HEK293 (cell line): ENCODE measurements around the gene DNAH11.

Source experiments
- CTCF ChIA-PET: fragments of 350-600 bp; formaldehyde crosslinking; extraction: SDS; loops from one replicate; lab custom pipeline; 2021; ENCODE audit warnings: antibody characterized with exemption; lab: Yijun Ruan, JAX
- POLR2A ChIA-PET: fragments of 300-600 bp; formaldehyde crosslinking; extraction: SDS; loops from one replicate; lab custom pipeline; 2020; ENCODE audit warnings: antibody characterized with exemption, inconsistent platforms; lab: Yijun Ruan, JAX
- H3K27ac ChIP-seq: fragments of 200-500 bp; sonication (Bioruptor generic); 2 replicates; pipeline ENCODE4 v1.5.1; 2014; ENCODE audit warnings: low read depth, low read length, control low read depth, inconsistent platforms; ENCODE audit errors: extremely low read depth
- H3K36me3 ChIP-seq, 2 experiments: fragments of 200-500 bp in 1 of 2; sonication (Bioruptor generic) in 1 of 2; 1 replicate in 1 of 2; 2 replicates in 1 of 2; pipeline ENCODE4 v1.5.1; 2014 to 2017; ENCODE audit warnings: inconsistent platforms in 2 of 2, low read length in 2 of 2; ENCODE audit not compliant: control insufficient read depth in 2 of 2, insufficient read depth in 1 of 2
- H3K4me1 ChIP-seq: fragments of 200-500 bp; sonication (Bioruptor generic); 2 replicates; pipeline ENCODE4 v1.5.1; 2014; ENCODE audit warnings: mild to moderate bottlenecking, low read length, inconsistent platforms; ENCODE audit not compliant: control insufficient read depth, insufficient read depth
- H3K4me3 ChIP-seq: 2 replicates; pipeline ENCODE4 v1.5.1; 2011; ENCODE audit warnings: low read depth, mild to moderate bottlenecking, control low read depth, low read length, moderate library complexity
- H3K9me3 ChIP-seq: fragments of 200-500 bp; sonication (Bioruptor generic); 2 replicates; pipeline ENCODE4 v1.5.1; 2014; ENCODE audit warnings: low read depth, low read length, inconsistent platforms; ENCODE audit not compliant: control insufficient read depth, insufficient read depth
- FEZF1 ChIP-seq: fragments of 450-650 bp; formaldehyde crosslinking; IDR thresholded peaks from 2 replicates; pipeline ENCODE4 v1.5.1; 2016; ENCODE audit warnings: missing biosample characterization, missing genetic modification characterization
- GFI1B ChIP-seq: fragments of 450-650 bp; formaldehyde crosslinking; IDR thresholded peaks from 2 replicates; pipeline ENCODE4 v1.5.1; 2016; ENCODE audit warnings: missing biosample characterization, missing genetic modification characterization
- IKZF3 ChIP-seq: fragments of 450-650 bp; IDR thresholded peaks from 2 replicates; pipeline ENCODE4 v1.5.0; 2018; ENCODE audit warnings: missing biosample characterization, mild to moderate bottlenecking, missing genetic modification characterization, moderate library complexity
- KLF1 ChIP-seq: fragments of 450-650 bp; formaldehyde crosslinking; IDR thresholded peaks from 2 replicates; pipeline ENCODE4 v1.5.1; 2016; ENCODE audit warnings: missing biosample characterization, missing genetic modification characterization
- KLF8 ChIP-seq: fragments of 450-650 bp; formaldehyde crosslinking; IDR thresholded peaks from 2 replicates; pipeline ENCODE4 v1.5.1; 2016; ENCODE audit warnings: missing biosample characterization, missing genetic modification characterization
- ZBTB17 ChIP-seq: fragments of 450-650 bp; formaldehyde crosslinking; IDR thresholded peaks from 2 replicates; pipeline ENCODE4 v1.5.1; 2016; ENCODE audit warnings: missing biosample characterization, missing genetic modification characterization
- ZBTB20 ChIP-seq: fragments of 450-650 bp; formaldehyde crosslinking; IDR thresholded peaks from 2 replicates; pipeline ENCODE4 v1.5.1; 2016; ENCODE audit warnings: missing biosample characterization, missing genetic modification characterization
- ZNF112 ChIP-seq: fragments of 450-650 bp; formaldehyde crosslinking; IDR thresholded peaks from 2 replicates; pipeline ENCODE4 v1.5.0; 2017; ENCODE audit warnings: missing biosample characterization, missing genetic modification characterization
- ZNF132 ChIP-seq: fragments of 450-650 bp; formaldehyde crosslinking; IDR thresholded peaks from 2 replicates; pipeline ENCODE4 v1.5.1; 2017; ENCODE audit warnings: missing biosample characterization, missing genetic modification characterization, borderline replicate concordance
- ZNF138 ChIP-seq: fragments of 450-650 bp; formaldehyde crosslinking; IDR thresholded peaks from 2 replicates; pipeline ENCODE4 v1.5.1; 2016; ENCODE audit warnings: missing biosample characterization, missing genetic modification characterization, borderline replicate concordance
- ZNF16 ChIP-seq: fragments of 450-650 bp; formaldehyde crosslinking; IDR thresholded peaks from 2 replicates; pipeline ENCODE4 v1.5.1; 2016; ENCODE audit warnings: low read depth, missing biosample characterization, missing genetic modification characterization
- ZNF610 ChIP-seq: fragments of 450-650 bp; formaldehyde crosslinking; IDR thresholded peaks from 2 replicates; pipeline ENCODE4 v1.5.1; 2016; ENCODE audit warnings: missing biosample characterization, missing genetic modification characterization, borderline replicate concordance
- ZNF843 ChIP-seq: fragments of 450-650 bp; formaldehyde crosslinking; IDR thresholded peaks from 2 replicates; pipeline ENCODE4 v1.5.1; 2016; ENCODE audit warnings: missing biosample characterization, missing genetic modification characterization
- ZXDB ChIP-seq: fragments of 450-650 bp; formaldehyde crosslinking; IDR thresholded peaks from 2 replicates; pipeline ENCODE4 v1.5.1; 2016; ENCODE audit warnings: missing biosample characterization, missing genetic modification characterization
- TF ChIP-seq, protein P1 (sequence below): fragments of 450-650 bp; formaldehyde crosslinking; IDR thresholded peaks from 2 replicates; pipeline ENCODE4 v1.5.1; 2017; ENCODE audit warnings: missing biosample characterization, missing genetic modification characterization
- TF ChIP-seq, protein P2 (sequence below): fragments of 450-650 bp; formaldehyde crosslinking; IDR thresholded peaks from 2 replicates; pipeline ENCODE4 v1.5.1; 2016; ENCODE audit warnings: missing biosample characterization, missing genetic modification characterization, borderline replicate concordance
- TF ChIP-seq, protein P3 (sequence below): fragments of 450-650 bp; formaldehyde crosslinking; IDR thresholded peaks from 2 replicates; pipeline ENCODE4 v1.5.1; 2017; ENCODE audit warnings: missing biosample characterization, missing genetic modification characterization
- TF ChIP-seq, protein P4 (sequence below): fragments of 450-650 bp; formaldehyde crosslinking; IDR thresholded peaks from 2 replicates; pipeline ENCODE4 v1.5.1; 2016; ENCODE audit warnings: missing biosample characterization, missing genetic modification characterization
- TF ChIP-seq, protein P5 (sequence below): fragments of 450-650 bp; formaldehyde crosslinking; IDR thresholded peaks from 2 replicates; pipeline ENCODE4 v1.5.1; 2017; ENCODE audit warnings: missing biosample characterization, missing genetic modification characterization
- TF ChIP-seq, protein P6 (sequence below): fragments of 450-650 bp; formaldehyde crosslinking; IDR thresholded peaks from 2 replicates; pipeline ENCODE4 v1.5.1; 2017; ENCODE audit warnings: missing biosample characterization, missing genetic modification characterization

Gene DNAH11

DNA sequence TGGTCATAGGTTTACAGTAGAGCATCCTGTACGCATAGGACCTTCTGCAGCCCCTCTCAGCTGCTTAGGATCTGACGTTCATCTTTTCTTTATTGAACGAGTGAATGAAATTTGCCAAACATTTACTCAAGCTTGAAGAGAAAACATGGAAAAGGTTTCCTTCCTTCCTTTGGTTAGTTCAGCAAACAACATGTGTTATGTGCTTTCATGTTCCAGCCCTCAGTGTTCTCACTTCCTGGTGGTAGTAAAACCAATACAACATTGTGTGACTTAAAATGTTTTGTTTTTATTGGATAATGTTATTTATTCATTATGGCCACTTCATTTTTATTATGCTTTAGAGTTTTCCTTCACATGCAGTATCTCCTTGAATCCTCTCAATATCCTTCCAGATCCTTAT is 404.2 kb downstream of the DNAH11 start:
- TF ChIP-seq IKZF3 (tag by site-specific recombination) (no peak), ZNF610 (tag by site-specific recombination) (no peak)
- Histone ChIP-seq H3K4me1 (peaks cover 40% of the 10 kb centered on the region), H3K9me3 (no peaks in the 10 kb centered on the region), H3K36me3 (no peaks in the 10 kb centered on the region), H3K27ac (0 out of 2 replicates have a peak overlapping the region, but pooled peaks have one; percentile 8), H3K4me3 (no peak overlapping the region)
- ChIA-PET CTCF (interaction anchor here (0.7 to 0.8 kb wide), 2 partner anchors 71 to 180 kb away, joined by 3 read pairs; no protein-coding TSS in a partner anchor), POLR2A (no interaction called here)

DNA sequence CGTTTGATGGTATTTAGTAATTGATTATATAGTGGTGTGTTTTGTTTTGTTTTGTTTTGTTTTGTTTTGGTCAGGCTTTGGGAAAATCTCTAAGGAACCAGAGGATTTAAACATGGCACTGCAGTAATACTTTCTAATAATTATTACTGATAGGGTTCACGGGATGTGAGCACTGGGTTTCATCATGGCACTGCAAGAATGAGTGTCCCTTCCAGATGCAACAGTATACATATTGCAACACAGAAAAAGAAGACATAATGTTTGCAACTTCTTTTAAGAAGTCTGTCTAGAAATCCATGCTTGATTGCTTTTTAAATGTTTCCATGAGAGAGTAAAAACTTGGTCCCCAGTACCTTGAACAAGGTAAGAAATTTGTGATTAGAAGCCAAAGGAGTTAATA is 405.1 kb downstream of the DNAH11 start:
- H3K4me1 ChIP-seq: peaks cover 33% of the 10 kb centered on the region
- TF ChIP-seq, protein P1, sequence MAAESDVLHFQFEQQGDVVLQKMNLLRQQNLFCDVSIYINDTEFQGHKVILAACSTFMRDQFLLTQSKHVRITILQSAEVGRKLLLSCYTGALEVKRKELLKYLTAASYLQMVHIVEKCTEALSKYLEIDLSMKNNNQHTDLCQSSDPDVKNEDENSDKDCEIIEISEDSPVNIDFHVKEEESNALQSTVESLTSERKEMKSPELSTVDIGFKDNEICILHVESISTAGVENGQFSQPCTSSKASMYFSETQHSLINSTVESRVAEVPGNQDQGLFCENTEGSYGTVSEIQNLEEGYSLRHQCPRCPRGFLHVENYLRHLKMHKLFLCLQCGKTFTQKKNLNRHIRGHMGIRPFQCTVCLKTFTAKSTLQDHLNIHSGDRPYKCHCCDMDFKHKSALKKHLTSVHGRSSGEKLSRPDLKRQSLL (tag by site-specific recombination): no peak
- TF ChIP-seq, protein P2, sequence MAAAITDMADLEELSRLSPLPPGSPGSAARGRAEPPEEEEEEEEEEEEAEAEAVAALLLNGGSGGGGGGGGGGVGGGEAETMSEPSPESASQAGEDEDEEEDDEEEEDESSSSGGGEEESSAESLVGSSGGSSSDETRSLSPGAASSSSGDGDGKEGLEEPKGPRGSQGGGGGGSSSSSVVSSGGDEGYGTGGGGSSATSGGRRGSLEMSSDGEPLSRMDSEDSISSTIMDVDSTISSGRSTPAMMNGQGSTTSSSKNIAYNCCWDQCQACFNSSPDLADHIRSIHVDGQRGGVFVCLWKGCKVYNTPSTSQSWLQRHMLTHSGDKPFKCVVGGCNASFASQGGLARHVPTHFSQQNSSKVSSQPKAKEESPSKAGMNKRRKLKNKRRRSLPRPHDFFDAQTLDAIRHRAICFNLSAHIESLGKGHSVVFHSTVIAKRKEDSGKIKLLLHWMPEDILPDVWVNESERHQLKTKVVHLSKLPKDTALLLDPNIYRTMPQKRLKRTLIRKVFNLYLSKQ (tag by site-specific recombination): no peak
- TF ChIP-seq ZBTB17 (tag by site-specific recombination) (no peak), KLF8 (no peak), ZNF132 (tag by site-specific recombination) (no peak)
- H3K36me3 ChIP-seq: no peaks in the 10 kb centered on the region
- H3K27ac ChIP-seq: no peak overlapping the region
- CTCF ChIA-PET: interaction anchor here (0.7 to 0.8 kb wide), 2 partner anchors 70 to 181 kb away, joined by 3 read pairs; no protein-coding TSS in a partner anchor
- POLR2A ChIA-PET: no interaction called here
- no peaks in the 10 kb centered on the region for H3K9me3 ChIP-seq
- no peak overlapping the region for H3K4me3 ChIP-seq

DNA sequence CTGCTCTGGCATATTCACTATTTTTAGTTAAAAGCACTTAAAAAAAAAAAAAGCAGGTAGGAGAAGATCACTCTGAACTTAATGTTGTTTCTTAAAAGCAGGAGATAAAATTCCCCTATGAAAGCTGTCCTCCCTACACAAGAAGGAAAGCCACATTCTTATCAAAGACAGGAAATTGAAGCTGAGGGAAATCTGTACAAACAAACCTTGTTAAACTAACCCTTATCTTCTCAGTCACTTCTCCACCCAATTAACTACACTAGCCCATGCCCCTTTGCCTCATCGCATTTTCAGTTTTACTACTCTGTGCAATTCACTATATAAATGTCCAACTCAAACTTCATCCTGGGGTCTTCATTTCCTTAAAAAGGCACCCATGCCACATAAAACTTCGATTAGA is 405.5 kb downstream of the DNAH11 start:
- no peak overlapping the region for H3K27ac ChIP-seq
- no peak overlapping the region for H3K4me3 ChIP-seq
- ChIA-PET CTCF (interaction anchor here (0.6 to 1.1 kb wide), 3 partner anchors 198 to 1171 kb away, joined by 3 read pairs; no protein-coding TSS in a partner anchor), POLR2A (interaction anchor here (1.0 kb wide), 1 partner anchor 25 kb away, joined by 4 read pairs; no protein-coding TSS in a partner anchor)
- no peaks in the 10 kb centered on the region for H3K9me3 ChIP-seq
- 0 out of 2 replicates have a peak, but pooled peaks have one; percentile 37 for TF ChIP-seq ZXDB
- TF ChIP-seq GFI1B (tag by site-specific recombination): peak; percentile 24; the same call in 1 of the 2 replicates
- peak; percentile 64 for TF ChIP-seq FEZF1 (tag by site-specific recombination)
- TF ChIP-seq, protein P3, sequence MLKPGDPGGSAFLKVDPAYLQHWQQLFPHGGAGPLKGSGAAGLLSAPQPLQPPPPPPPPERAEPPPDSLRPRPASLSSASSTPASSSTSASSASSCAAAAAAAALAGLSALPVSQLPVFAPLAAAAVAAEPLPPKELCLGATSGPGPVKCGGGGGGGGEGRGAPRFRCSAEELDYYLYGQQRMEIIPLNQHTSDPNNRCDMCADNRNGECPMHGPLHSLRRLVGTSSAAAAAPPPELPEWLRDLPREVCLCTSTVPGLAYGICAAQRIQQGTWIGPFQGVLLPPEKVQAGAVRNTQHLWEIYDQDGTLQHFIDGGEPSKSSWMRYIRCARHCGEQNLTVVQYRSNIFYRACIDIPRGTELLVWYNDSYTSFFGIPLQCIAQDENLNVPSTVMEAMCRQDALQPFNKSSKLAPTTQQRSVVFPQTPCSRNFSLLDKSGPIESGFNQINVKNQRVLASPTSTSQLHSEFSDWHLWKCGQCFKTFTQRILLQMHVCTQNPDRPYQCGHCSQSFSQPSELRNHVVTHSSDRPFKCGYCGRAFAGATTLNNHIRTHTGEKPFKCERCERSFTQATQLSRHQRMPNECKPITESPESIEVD: peak; percentile 58
- no peak for TF ChIP-seq ZBTB20 (tag by site-specific recombination)
- 0 out of 2 replicates have a peak, but pooled peaks have one; percentile 36 for TF ChIP-seq ZNF843
- 0 out of 2 replicates have a peak, but pooled peaks have one; percentile 10 for TF ChIP-seq KLF1 (tag by site-specific recombination)
- TF ChIP-seq, protein P4, sequence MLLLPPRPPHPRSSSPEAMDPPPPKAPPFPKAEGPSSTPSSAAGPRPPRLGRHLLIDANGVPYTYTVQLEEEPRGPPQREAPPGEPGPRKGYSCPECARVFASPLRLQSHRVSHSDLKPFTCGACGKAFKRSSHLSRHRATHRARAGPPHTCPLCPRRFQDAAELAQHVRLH (tag by site-specific recombination): 0 out of 2 replicates have a peak, but pooled peaks have one; percentile 20
- TF ChIP-seq, protein P5, sequence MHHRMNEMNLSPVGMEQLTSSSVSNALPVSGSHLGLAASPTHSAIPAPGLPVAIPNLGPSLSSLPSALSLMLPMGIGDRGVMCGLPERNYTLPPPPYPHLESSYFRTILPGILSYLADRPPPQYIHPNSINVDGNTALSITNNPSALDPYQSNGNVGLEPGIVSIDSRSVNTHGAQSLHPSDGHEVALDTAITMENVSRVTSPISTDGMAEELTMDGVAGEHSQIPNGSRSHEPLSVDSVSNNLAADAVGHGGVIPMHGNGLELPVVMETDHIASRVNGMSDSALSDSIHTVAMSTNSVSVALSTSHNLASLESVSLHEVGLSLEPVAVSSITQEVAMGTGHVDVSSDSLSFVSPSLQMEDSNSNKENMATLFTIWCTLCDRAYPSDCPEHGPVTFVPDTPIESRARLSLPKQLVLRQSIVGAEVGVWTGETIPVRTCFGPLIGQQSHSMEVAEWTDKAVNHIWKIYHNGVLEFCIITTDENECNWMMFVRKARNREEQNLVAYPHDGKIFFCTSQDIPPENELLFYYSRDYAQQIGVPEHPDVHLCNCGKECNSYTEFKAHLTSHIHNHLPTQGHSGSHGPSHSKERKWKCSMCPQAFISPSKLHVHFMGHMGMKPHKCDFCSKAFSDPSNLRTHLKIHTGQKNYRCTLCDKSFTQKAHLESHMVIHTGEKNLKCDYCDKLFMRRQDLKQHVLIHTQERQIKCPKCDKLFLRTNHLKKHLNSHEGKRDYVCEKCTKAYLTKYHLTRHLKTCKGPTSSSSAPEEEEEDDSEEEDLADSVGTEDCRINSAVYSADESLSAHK (tag by site-specific recombination): 0 out of 2 replicates have a peak, but pooled peaks have one; percentile 20
- TF ChIP-seq ZNF112: no peak
- TF ChIP-seq, protein P6, sequence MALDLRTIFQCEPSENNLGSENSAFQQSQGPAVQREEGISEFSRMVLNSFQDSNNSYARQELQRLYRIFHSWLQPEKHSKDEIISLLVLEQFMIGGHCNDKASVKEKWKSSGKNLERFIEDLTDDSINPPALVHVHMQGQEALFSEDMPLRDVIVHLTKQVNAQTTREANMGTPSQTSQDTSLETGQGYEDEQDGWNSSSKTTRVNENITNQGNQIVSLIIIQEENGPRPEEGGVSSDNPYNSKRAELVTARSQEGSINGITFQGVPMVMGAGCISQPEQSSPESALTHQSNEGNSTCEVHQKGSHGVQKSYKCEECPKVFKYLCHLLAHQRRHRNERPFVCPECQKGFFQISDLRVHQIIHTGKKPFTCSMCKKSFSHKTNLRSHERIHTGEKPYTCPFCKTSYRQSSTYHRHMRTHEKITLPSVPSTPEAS (tag by site-specific recombination): no peak
- no peak for TF ChIP-seq ZNF16 (tag by site-specific recombination)
- no peak for TF ChIP-seq ZNF138 (tag by site-specific recombination)
- H3K4me1 ChIP-seq: peaks cover 31% of the 10 kb centered on the region
- no peaks in the 10 kb centered on the region for H3K36me3 ChIP-seq
